NCI-H774 (cell line): ENCODE data around the gene OR10AD1.
"Not testable (repeated sequence)": the region's sequence is repeated elsewhere in the genome, so short reads cannot be mapped to it uniquely, and the experiment has no call there.

Experiments
- DNase-seq: peaks from one replicate; lab custom pipeline; 2025; lab: John Stamatoyannopoulos, UW

Gene OR10AD1

DNA sequence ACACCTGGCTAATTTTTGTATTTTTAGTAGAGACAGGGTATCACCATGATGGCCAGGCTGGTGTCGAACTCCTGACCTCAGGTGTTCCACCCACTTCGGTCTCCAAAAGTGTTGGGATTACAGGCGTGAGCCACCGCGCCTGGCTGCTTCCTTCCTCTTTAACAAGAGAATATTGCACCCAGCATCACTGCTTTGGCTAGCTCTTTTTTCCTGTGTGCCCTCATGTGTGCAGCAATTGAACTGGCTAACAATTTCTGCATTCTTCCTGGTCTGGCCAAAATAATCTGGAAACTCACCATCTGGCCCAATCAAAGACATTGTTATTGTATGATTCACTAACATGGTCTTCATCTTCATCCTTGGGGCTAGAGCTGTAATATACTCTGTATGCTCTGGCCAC lies 43.0 kb downstream of the OR10AD1 start:
- no peak for DNase-seq

DNA sequence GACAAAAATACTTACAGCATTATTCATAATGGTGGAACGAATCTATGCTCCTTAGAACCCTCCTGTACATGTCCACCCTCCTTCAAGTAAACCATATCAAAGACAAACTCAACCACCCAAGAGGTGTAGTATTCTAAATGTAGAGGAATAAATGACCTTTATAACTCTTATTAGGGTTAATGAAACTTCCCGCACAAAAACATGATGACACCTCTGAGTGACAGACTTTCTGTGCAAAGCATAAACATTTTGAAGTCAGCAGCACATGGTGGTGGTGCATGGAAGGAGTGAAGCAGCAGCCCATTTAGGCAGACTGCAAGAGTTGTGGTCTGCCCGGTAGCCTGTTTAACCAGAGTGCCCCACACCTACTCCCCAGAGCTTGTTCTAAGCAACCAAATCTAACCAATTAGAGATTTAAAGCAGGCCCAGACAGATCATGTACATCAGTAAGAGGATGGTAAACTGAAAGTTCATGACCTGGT lies 45.2 kb downstream of the OR10AD1 start:
- no peak for DNase-seq

DNA sequence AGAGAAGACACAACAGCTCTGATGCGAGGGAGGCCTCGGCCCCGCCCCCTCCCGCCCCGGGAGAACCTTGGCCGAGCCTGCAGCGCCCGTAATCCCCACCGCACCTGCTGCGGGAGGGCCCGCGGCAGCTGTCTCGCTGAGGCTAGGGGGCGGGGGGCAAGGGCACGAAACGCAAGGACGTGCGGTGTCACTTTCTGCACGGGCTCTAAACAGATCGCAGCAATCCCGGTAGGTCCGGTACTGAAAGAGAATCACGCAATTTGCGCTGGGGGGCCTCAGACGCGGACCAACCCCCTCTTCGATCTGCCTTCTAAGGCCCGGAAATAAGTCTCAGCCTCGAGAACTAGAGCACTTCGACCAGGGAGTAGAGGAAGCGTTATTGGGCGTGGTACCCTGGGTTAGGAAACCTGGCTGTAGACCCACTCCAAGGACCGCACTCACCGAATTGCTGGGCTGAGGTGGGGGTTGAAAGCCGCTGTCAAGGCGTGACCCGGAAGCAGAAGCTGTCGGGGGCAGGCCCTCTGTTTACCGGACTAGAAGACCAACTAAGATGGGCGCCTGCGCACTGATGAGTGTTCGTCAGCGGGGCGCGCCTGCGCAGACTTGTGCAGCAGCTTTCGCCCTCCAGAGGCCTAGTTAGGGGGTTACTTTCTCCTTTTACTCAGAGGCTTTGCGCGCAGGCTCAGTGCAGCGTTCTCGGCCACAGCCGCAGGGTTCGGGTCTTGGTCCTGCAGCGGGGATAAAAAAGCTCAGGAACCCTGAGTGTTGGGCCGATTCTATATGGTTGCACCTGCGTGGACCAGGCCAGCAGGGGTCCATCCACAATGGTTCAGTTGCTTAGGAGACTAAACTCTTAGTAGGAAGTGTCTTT lies 45.8 kb downstream of the OR10AD1 start, which contains the start of gene ASB8:
ASB8 (minus strand) TSS at position 498 of the 871 bp plus-strand sequence. CDS start 4,019 bp downstream, outside the sequence.
- DNase-seq, result peak; percentile 99

DNA sequence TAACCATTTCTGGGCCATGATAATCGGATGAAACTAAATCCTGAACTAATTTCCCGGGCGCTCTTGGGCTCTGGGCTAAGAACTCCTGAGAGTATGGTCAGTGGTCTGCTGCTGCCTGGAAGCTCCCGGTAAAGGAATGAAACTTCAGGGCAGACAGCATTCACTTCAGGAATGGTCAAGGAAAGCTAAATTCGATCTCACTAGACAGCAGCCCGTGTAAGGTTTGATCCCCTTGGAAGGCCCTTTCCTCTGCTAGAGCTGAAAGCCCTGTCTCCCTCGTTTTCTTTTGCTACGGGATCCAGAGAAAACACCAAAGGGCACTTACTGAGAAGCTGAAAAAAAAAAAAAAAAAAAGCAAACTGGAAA lies 46.5 kb downstream of the OR10AD1 start:
- no peak for DNase-seq

DNA sequence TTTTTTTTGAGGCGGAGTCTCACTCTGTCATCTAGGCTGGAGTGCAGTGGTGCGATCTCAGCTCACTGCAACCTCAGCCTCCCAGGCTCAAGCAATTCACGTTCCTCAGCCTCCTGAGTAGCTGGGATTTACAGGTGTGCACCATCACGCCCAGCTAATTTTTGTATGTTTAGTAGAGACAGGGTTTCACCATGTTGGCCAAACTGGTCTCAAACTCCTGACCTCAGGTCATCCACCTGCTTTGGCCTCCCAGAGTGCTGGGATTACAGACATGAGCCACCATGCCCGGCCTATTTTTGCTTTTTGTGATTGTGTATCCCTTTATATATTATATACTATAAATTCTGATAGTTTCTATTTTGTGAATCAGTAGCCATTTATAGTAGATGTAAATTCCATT lies 47.3 kb downstream of the OR10AD1 start:
- not testable (repeated sequence) for DNase-seq
